ENCODE results near the gene CLASP1. TPM values are rescaled to one million over a fixed set of nuclear protein-coding genes. Genes with fewer than 3 reads are reported as not detected.

Gene CLASP1
- total RNA-seq, 1 donor from 2014 or later = 76.0 TPM

GRCh38 chr2:121295911-121296650 lies 353.2 kb downstream of the CLASP1 start:
- intact Hi-C loops (cut with micrococcal nuclease) = no loop called here

- intact Hi-C loops (cut with micrococcal nuclease) = no loop called here
Observed at GRCh38 chr2:121294881-121295840, 354.1 kb downstream of the CLASP1 start.

- intact Hi-C loops (cut with micrococcal nuclease) = no loop called here
Observed at GRCh38 chr2:121293450-121294325, 355.6 kb downstream of the CLASP1 start.

GRCh38 chr2:121291251-121291580 lies 358.0 kb downstream of the CLASP1 start:
- intact Hi-C loops (cut with micrococcal nuclease) = no loop called here

GRCh38 chr2:121289271-121289670 lies 360.0 kb downstream of the CLASP1 start:
- intact Hi-C loops (cut with micrococcal nuclease) = no loop called here

- intact Hi-C loops (cut with micrococcal nuclease) = no loop called here
Observed at GRCh38 chr2:121288454-121289231, 360.6 kb downstream of the CLASP1 start.

GRCh38 chr2:121287956-121288355 lies 361.3 kb downstream of the CLASP1 start:
- intact Hi-C loops (cut with micrococcal nuclease) = no loop called here

Other genes with a start within 250 kb of the CLASP1 start
- not detected in 2 replicates for gene RNU4ATAC, start 118.6 kb downstream of the CLASP1 start, total RNA-seq
- 78.7 and 91.2 TPM in 2 replicates for gene NIFK, start 87.4 kb upstream of the CLASP1 start, total RNA-seq
- gene TSN, start 106.2 kb upstream of the CLASP1 start, total RNA-seq = 65.0 and 65.2 TPM in 2 replicates

All from T-helper 1 cell treated with Interleukin-12 subunit alpha and Interleukin-12 subunit beta and Interleukin-4 antibody, amounts not matched to agents 30 ng/mL and 1 ng/mL, for 36 hours (primary cell).